Measurements from ENCODE around the gene DLGAP1. TPM values are rescaled to one million over a fixed set of nuclear protein-coding genes. Genes with fewer than 3 reads are reported as not detected.

The DLGAP1 gene
- total RNA-seq, 1 experiment from 2014 or later = 23.2 TPM

- H3K18ac ChIP-seq (ENCODE audit: insufficient read length, low read depth, low read length) = no peak overlapping the region
- peaks cover 5% of the 10 kb centered on the region; the same call in 1 of the 2 replicates for H3K4me1 ChIP-seq (ENCODE audit: insufficient read depth, low read length)
- H2BK120ac ChIP-seq (ENCODE audit: low read depth, low read length, poor library complexity, severe bottlenecking) = no peak overlapping the region
- H3K36me3 Mint-ChIP-seq (ENCODE audit: insufficient read depth in 1 of 3, low read depth in 3 of 3) = peaks cover 0 to 11% (median 5%) of the 10 kb centered on the region in 3 experiments; a peak in 5 of 7 replicates
- H2BK20ac ChIP-seq (ENCODE audit: low read depth, low read length, poor library complexity, severe bottlenecking) = no peak overlapping the region
- no peak overlapping the region for H3K27ac Mint-ChIP-seq
- H3K27me3 Mint-ChIP-seq (ENCODE audit: low read depth) = no peaks in the 10 kb centered on the region
- H4K91ac ChIP-seq (ENCODE audit: insufficient read length, low read depth, low read length) = no peak overlapping the region
- H3K4me3 Mint-ChIP-seq = no peak overlapping the region
- H4K8ac ChIP-seq (replicated peaks; ENCODE audit: insufficient read length, low read depth, low read length) = no peak overlapping the region
- no peak overlapping the region for H2BK15ac ChIP-seq (ENCODE audit: low read depth, low read length)
- H3K23ac ChIP-seq (ENCODE audit: insufficient read length, low read depth, low read length) = no peak overlapping the region
- H3K9ac ChIP-seq (ENCODE audit: extremely low read depth, insufficient read length, low read length) = no peak overlapping the region
- H3K4me2 ChIP-seq (ENCODE audit: insufficient read depth, insufficient read length, low read length) = no peak overlapping the region
- H3T11ph ChIP-seq (ENCODE audit: low read length) = no peak overlapping the region
- no peaks in the 10 kb centered on the region for H3K79me2 ChIP-seq (ENCODE audit: insufficient read depth, low read length)
- no peak for TF ChIP-seq CTCF (conservative IDR thresholded peaks at IDR 0.05)
- H3K4me1 Mint-ChIP-seq = peaks cover 31 to 46% of the 10 kb centered on the region in 2 experiments
- H3K79me1 ChIP-seq (ENCODE audit: insufficient read depth, low read depth, low read length, poor library complexity, severe bottlenecking) = no peaks in the 10 kb centered on the region
- H3K23me2 ChIP-seq (ENCODE audit: insufficient read length, low read depth, low read length, poor library complexity, severe bottlenecking) = no peaks in the 10 kb centered on the region
- no peak overlapping the region for H3K4ac ChIP-seq (ENCODE audit: low read depth, low read length)
- H3K9me3 ChIP-seq (ENCODE audit: control insufficient read depth, low read depth, low read length) = no peaks in the 10 kb centered on the region
- H4K20me1 ChIP-seq (ENCODE audit: control insufficient read depth, insufficient read depth, insufficient read length) = no peaks in the 10 kb centered on the region
- H3K27ac ChIP-seq (ENCODE audit: insufficient read length, low read depth, low read length) = no peak overlapping the region
- no peak overlapping the region for H4K5ac ChIP-seq (ENCODE audit: insufficient read length, low read depth, low read length)
- H2AFZ ChIP-seq (ENCODE audit: low read length) = no peak overlapping the region
- H3K27me3 ChIP-seq (ENCODE audit: insufficient read depth, low read length) = no peaks in the 10 kb centered on the region
- no peak overlapping the region for H2AK5ac ChIP-seq (ENCODE audit: insufficient read length, low read length)
- H2BK5ac ChIP-seq (ENCODE audit: insufficient read length, low read length) = no peak overlapping the region
- H3K9me3 Mint-ChIP-seq = peaks cover 0 to 8% of the 10 kb centered on the region in 2 experiments; a peak in 2 of 5 replicates
- no peak for DNase-seq
- no peak overlapping the region for H3K56ac ChIP-seq (ENCODE audit: insufficient read length, low read depth, low read length)
- no peak overlapping the region for H3K14ac ChIP-seq (ENCODE audit: insufficient read depth, low read length)
- no peak overlapping the region for H2BK12ac ChIP-seq (ENCODE audit: insufficient read length, low read depth, low read length)
These were observed 631.0 kb downstream of the DLGAP1 start for GRCh38 chr18:3824101-3824500.
